ENCODE results near the gene AGBL1.

DNA sequence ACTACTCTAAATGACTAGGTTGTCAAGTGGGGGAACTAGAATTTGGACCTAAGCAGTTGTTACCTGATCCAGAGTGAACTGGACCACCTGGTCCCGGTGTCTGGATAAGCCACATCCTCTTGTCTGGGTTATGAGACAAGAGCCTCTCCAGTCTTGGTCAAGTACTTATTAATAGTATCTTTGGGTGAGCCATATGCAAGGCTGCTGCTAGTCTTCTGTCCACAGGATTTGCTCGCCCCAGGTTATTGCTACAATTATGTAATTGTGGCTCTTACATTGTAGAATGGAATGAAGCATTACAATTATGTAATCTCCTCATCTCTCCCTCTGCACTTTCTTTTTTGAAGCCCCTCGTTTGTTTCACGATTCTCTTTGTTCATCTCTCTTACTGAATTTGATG, 24.0 kb upstream of the AGBL1 start:
- TF ChIP-seq, protein P1, sequence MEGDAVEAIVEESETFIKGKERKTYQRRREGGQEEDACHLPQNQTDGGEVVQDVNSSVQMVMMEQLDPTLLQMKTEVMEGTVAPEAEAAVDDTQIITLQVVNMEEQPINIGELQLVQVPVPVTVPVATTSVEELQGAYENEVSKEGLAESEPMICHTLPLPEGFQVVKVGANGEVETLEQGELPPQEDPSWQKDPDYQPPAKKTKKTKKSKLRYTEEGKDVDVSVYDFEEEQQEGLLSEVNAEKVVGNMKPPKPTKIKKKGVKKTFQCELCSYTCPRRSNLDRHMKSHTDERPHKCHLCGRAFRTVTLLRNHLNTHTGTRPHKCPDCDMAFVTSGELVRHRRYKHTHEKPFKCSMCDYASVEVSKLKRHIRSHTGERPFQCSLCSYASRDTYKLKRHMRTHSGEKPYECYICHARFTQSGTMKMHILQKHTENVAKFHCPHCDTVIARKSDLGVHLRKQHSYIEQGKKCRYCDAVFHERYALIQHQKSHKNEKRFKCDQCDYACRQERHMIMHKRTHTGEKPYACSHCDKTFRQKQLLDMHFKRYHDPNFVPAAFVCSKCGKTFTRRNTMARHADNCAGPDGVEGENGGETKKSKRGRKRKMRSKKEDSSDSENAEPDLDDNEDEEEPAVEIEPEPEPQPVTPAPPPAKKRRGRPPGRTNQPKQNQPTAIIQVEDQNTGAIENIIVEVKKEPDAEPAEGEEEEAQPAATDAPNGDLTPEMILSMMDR (IDR thresholded peaks at IDR 0.05), result no peak
- TF ChIP-seq POLR2A (IDR thresholded peaks at IDR 0.05), result no peak
